ENCODE results near the gene CDX1.

Gene CDX1

DNA sequence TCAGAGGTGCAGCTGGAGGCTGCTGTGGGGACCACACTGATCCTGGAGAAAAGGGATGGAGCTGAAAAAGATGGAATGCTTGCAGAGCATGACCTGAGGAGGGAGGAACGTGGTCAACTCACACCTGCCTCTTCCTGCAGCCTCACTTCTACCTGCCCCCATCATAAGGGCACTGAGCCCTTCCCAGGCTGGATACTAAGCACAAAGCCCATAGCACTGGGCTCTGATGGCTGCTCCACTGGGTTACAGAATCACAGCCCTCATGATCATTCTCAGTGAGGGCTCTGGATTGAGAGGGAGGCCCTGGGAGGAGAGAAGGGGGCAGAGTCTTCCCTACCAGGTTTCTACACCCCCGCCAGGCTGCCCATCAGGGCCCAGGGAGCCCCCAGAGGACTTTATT is 17.4 kb downstream of the CDX1 start:
- no peak for DNase-seq (ENCODE audit: low read depth)

DNA sequence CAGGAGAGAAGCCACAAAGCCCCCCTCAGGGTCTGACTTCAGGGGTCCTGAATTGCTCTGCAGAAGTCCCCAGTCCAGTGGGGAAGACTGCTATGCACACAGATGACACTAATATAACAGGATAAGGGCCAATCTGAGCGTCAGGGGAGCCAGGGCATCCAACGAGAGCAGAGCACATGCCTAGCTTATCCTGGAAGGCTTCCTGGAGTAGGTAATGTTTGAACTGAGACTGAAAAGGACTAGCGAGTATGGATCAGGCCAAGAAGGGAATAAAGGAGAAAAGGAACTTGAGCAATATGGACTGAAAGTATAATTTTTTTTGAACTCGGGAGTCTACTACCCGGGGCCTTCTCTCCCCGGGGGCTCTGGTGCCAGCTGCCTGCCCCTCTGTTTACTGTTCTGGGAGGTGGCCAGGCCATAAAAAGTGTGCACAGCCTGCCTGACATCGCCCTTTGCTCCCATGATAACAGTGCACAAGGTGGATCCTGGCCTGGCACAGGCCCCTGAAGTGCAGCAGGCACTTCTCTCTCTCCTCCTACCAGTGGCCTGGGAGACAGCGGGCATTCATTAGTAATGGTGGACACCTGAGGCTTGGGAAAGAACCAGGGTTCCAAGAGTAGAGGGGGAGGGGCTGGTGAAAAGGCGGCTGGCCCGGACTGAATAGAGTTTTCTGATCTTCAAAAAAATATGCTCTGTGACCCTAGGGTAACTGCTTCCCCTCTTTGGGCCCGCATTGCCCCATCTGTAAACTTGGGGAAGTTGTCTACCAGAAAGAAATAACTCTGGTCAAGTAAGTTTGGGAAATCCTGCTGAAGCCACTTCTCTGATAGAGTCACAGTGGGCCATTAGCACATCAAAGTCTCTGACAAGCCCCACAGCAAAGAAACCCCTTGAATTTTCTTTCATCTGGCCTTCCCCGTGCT is 18.7 kb downstream of the CDX1 start:
- no peak for DNase-seq (ENCODE audit: low read depth)

DNA sequence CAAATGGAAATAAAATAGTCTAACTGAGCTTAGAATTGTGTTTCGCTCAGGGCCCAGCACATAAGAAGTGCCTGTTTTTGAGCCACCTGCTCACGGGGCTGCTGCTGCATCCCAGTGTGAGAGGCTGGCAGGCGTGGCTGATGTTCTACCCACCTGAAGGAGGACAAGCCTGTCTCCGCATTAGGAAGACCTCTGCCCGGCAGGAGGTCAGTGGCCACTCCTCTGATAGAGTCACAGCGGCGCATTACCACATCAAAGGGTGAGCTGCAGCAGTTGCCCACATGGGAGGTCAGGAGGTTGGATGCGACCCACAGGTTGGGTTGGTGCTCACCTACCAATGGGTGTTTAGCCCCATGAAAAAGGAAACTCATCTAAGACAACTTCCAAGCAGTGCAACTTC is 19.6 kb downstream of the CDX1 start:
- DNase-seq (ENCODE audit: low read depth): no peak

DNA sequence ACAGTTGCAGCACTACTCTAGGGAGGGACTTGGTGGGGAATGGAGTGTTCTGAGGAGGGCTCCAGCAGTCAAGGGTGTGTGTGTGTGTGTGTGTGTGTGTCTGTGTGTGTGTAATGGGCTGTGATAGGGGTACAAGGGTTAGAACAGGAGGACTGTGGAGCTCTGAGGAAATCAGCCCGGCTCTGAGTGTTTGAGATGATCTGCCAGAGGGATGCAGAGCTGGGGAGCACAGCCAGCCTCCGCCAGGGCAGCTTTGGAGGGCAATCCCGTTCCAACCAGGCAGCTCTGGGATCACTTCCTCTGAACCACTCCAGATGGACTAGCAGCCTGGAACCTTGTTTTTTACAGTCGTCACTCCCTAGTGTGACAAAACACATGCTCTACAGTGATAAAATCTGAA is 20.3 kb downstream of the CDX1 start:
- DNase-seq (ENCODE audit: low read depth): no peak

DNA sequence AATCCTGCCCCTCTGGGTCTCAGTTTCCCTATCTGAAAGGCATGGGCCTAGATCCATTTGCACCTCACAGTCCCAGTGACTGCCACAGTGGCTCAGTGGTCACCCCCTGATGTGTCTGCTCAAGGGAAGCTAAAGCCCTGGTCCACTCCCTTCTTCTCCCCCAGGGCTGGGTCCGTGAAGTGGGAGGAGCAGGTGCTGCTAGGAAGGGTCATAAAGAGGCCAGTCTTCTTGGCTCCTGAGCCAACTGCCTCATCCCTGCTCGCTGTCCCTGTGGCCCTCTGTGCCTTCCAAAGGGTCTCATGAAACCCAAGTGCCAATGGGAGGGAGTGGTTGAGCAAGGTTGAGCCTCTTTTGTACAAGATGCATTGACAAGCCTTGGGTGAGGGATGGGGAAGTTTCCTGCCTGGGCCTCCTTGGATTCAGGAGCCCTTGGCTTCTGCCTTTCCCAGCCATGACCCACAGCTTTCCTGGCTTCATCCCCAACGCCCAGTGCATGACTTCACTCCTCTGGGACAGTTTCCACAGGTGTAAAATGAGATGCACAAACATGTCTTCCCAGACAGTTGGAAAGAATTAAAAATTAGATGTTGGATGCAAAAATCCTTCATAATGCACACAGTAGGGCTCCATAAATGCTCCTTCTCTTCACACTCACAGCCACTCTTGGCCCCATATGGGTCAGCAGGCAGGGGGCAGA is 21.7 kb downstream of the CDX1 start:
- no peak for DNase-seq (ENCODE audit: low read depth)

DNA sequence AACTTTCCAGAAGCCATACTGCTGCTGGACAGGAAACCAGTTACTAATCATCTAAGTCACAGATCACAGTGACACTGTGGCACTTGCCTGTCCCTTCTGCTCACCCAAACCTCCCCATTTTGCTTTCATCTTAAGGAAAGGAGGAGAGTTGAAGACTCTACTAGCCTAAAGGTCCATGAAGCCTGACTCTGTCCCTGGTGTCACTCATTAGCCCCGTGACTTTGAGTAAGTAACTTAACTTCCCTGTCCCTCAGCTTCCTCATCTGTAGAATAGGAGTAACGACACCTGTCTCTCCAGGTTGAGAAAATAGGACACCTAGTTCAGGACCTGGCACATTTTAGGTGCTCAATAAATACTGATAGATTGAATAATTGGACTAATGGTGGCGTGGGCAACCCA is 22.7 kb downstream of the CDX1 start:
- DNase-seq (ENCODE audit: low read depth): no peak

DNA sequence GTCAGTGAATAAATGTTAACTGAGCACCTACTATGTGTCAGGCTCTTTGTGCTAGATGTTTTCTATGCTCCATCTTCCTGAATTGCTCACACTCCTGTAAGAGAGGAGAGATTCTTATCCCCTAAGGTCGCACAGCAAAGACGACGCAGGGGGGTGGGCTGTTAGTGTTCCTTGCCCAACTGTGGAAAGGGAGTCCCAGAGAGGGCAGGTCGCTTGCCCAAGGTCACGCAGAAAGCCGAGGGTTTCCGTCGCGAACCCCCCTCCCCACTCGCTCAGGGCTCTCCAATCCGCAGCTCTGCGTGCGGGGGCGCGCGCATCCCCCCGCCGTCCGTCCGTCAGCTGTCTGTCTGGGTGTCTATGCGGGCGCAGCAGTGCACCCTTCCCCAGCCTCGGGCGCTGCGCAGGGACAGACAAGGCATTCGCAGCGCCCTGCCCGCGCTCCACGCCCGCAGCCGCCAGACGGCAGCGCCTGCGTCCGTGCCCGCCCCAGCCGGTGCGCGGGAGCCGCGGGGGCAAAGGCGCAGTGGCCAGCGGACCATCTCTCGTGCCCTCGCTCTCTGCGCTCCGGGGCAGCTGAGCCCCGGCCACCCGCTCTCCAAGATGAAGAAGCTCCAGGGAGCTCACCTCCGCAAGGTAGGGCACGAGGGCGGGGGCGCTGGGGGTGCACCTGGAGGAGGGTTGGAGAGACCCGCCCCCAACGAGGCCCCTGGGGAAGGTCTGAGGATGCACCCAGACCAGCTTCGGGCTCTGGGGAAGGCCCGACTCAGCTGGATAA is 23.3 kb downstream of the CDX1 start, which contains the start of gene SLC6A7:
Gene SLC6A7, plus strand, starts transcription at position 335 of the 775 bp plus-strand sequence. Its CDS starts 266 bp downstream, at position 601.
- no peak for DNase-seq (ENCODE audit: low read depth)

DNA sequence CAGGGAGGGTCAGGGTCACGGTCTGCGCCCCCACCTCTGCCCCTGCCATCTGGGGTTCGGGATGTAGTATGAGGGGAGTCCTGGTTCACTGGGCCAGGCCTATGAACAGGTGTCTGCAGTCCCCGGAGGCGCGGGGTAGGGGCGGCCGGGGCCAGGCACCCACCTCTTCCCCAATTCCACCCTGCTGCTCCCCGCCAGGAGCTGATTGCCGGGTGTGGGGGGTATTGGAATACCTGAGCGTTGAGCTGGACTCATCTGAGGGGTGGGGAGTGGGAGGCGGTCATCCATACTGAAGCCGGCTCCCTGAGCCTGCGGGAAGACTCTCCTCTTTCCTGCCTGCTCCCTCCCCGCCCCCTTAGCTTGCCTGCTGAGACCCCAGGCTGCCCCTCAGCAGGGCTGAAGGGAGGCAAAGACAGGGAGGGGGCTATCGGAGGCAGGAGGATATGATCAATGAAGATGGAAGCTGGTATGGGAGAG is 24.0 kb downstream of the CDX1 start:
- no peak for DNase-seq (ENCODE audit: low read depth)

DNA sequence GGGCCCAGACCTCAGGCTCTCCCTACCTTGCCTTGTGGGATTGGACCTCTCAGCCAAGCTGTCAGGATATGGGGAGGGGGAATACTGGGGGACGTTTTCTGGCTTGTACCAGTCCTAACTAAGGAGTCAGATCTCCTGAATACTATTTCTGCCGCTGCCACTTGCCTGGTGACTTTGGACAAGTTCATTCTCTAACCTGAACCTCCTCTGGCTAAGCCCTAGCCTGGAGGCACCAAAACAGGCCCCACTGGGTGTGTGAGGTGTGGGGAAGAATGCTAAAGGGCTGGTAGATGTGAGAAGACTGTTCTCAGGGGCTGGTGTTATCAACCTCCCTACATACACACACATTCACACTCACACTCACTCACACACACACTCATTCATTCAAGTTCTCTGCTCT is 24.4 kb downstream of the CDX1 start:
- no peak for DNase-seq (ENCODE audit: low read depth)

DNA sequence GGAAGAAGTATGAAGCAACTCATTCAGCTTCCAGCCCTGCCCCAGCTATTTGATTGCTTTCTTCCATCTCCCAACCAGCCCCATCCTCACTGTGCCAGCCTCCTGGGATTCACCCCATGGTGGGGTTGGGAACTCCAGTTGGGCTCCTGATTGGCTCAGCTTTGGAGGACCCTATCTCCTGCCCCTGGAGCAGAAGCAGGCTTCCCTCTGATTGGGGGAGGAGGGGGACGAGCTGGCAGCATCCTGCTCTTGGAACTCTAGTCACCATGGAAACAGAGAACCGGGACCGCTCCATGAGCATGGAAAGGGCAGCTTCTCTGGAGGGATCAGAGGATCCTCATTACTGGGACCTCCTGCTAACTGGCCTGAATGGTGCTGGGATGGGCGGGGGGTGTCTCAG is 25.9 kb downstream of the CDX1 start:
- no peak for DNase-seq (ENCODE audit: low read depth)

DNA sequence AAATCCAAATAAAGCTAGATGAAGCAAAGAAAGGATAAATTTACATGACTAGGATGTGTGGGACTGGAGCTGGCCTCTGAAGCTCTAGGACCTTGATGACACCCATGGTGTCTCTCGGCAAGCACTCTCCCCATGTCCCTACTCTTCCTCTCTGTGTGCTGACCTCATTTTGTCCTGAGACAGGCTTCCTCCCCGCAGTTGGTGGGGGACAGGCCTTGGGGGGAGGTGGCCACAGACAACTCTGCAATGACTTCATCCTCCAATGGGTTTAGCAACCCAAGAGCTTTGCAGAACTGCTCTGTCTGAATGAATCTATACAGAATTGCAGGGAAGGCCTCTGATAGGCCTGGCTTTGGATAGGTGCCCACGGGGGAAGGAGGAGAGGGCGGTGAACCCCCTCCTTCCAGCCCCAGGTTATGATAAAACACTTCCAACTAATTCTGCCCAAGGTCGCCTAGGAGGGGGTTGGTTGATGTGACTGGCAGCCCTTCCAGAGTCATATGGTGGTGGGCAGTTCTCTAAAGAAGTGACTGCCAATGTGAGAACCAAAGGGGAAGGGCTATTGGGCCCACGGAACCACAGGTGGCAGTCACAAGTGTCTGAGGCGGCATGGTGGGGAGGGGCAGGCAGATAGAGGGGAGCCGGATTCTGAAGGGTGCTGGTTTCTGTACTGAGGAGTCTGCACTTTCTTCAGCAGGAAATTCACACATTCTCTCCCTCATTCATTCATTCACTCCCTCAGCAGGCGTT is 29.3 kb downstream of the CDX1 start:
- no peak for DNase-seq (ENCODE audit: low read depth)

DNA sequence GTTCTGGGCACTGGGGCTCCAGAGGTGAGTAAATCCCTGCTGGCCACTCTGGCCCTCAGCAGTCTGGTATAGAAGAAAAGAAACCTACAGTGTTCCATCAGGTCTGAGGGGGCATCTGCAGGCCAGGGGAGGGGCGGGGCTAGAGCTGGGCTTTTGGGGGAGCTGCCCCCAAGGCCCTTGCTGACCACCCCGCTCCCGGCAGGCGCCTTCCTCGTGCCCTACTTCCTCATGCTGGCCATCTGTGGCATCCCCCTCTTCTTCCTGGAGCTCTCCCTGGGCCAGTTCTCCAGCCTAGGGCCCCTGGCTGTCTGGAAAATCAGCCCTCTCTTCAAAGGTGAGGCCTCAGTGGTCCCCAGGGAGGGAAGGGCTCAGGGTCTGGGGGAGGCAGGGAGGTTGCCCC is 29.9 kb downstream of the CDX1 start:
- DNase-seq (ENCODE audit: low read depth): no peak

DNA sequence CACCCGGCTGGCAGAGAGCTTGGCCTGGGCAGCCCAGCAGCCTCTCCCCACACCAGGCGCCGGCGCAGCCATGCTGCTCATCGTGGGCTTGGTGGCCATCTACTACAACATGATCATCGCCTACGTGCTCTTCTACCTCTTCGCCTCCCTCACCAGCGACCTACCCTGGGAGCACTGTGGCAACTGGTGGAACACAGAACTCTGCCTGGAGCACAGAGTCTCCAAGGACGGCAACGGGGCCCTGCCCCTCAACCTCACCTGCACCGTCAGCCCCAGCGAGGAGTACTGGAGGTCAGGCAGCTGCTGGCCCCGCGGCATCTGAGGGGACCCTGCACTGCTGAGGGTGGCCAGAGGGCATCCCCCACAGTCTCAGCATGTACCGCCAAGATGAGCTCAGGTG is 30.4 kb downstream of the CDX1 start:
- DNase-seq (ENCODE audit: low read depth): no peak

DNA sequence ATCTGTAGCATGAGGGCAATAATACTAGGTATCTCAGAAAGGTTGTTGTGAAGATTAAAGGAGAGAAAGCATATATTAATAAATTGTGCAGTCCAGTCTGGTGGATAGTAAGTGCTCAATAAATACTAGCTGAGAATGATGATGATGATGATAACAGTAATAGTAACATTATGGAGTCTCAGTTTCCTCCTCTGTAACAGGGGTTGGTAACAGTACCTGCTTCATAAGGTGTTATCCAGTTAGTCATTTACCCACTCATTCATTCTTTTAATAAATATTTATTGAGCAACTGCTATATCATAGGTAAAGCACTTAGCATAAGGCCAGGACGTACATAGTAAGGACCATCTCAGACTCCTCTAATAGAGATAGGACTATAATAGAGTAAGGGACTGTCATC is 30.9 kb downstream of the CDX1 start:
- no peak for DNase-seq (ENCODE audit: low read depth)

DNA sequence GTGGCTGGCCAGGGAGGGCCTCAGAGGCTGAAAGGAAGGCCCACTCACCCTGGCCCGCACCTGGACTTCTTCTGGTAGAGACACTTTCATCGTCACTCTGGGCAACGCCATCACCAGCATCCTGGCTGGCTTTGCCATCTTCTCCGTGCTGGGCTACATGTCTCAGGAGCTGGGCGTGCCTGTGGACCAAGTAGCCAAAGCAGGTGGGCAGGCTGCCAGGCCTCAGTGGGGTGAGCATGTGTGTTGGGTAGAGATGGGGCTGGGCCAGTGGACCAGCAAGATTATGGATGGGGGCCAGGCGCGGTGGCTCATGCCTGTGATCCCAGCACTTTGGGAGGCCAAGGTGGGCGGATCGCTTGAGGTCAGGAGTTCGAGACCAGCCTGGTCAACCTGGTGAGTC is 35.9 kb downstream of the CDX1 start:
- DNase-seq (ENCODE audit: low read depth): no peak

DNA sequence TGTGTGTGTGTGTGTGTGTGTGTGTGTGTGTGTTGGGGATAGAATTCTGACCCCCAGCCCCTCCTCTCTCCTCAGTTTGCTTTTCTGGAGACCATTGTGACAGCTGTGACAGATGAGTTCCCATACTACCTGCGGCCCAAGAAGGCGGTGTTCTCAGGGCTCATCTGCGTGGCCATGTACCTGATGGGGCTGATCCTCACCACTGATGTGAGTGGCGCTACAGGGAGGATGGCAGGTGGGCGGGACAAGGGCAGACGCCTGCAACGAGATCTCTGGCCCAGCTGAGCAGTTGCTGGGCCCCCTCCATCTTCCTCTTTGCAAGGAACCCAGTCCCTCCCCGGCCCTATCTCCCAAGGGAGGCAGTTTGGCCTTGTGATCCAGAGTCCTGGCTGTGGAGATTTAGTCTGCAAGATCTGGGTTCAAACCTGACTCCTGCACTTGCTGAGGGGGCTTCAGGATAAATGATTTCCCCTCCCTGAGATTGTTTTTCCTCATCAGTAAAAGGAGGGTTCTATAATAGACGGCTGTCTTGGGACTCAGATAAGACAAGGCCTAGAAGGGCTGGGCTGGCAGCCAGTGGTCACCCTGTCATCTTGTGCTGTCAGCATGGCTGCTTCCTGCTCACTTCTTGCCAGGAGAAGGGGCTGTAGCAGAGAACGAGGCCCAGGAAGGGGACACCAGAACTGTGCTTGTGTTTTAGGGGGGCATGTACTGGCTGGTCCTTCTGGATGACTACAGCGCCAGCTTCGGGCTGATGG is 37.4 kb downstream of the CDX1 start:
- no peak for DNase-seq (ENCODE audit: low read depth)

DNA sequence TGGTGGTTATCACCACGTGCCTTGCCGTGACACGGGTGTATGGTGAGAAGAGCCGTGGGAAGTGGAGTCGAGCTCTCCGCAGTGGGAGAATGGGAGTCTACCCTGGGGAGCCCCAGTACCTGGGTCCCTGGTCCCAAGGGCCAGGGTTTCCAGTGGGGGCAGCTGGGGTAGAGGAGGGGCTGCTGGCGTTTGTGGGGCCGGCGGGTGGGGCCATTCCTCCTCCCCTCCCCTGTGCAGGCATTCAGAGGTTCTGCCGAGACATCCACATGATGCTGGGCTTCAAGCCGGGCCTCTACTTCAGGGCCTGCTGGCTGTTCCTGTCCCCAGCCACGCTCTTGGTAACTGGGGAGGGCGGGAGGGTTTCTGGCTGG is 38.0 kb downstream of the CDX1 start:
- no peak for DNase-seq (ENCODE audit: low read depth)

DNA sequence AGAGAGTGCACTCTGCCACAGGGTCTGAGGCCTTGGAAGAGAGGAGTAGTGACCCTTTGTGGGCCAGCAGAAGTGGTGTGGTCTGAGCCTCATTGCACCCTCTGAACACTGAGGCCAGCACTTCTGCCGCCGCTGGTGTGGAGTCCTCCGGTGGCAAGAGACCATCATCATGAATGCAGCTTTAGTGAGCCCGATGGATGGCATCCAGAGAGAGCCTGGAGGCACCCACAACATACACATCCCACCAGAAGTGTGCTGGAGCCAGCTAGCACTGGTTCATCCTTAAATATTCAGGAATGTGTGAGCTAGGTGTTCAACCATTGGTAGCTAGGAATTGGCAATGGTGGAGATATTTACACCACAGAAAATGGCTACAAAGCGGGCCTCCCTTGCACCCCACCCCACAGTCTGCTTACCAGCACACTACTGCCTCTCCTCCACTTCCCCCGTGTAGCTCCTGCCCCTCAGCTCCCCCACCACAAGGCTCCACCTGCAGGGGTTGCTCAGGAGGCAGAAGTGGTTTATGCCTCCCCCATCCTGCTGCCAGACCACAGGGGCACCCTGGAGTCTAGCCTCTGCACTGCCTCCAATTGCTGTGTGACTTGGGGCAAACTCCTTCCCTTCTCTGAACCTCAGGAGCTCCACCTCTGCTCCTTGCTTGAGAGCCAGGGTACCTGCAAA is 39.7 kb downstream of the CDX1 start:
- no peak for DNase-seq (ENCODE audit: low read depth)

DNA sequence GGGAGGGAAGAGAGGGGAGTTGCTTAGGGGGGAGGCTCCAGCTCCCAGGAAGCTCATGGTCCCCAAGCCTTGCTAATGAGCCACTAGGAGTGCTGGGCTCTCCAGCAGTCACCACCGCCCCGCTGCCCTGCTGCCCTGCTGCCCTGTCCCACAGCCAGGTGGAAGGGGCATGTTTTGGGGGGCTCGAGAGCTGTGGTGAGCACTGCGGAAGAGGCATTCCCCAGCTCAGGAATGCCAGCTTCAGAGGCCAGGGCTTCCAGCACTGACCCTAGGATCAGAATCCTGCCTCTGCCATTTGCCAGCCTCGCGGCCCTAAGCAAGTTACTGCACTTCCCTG is 40.2 kb downstream of the CDX1 start:
- DNase-seq (ENCODE audit: low read depth): no peak
